ENCODE data around the gene HNF4A.
"Not testable (repeated sequence)": the region's sequence is repeated elsewhere in the genome, so short reads cannot be mapped to it uniquely, and the experiment has no call there.

HNF4A gene

GRCh38 chr20:44471481-44471882 lies 116.0 kb downstream of the HNF4A start:
- no peak for DNase-seq (ENCODE audit: low spot score)

DNA sequence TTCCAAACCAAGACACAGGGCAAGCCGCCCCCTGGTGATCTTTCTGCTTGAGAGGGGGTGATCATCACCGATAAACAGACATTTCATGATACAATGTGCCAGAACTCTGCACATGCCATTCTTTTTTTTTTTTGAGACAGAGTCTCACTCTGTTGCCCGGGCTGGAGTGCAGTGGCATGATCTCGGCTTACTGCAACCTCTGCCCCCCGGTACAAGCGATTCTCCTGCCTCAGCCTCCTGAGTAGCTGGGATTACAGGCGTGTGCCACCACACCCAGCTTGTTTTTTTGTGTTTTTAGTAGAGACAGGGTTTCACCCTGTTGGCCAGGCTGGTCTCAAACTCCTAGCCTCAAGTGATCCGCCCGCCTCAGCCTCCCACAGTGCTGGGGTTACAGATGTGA lies 116.8 kb downstream of the HNF4A start:
- DNase-seq (ENCODE audit: low spot score): not testable (repeated sequence)

DNA sequence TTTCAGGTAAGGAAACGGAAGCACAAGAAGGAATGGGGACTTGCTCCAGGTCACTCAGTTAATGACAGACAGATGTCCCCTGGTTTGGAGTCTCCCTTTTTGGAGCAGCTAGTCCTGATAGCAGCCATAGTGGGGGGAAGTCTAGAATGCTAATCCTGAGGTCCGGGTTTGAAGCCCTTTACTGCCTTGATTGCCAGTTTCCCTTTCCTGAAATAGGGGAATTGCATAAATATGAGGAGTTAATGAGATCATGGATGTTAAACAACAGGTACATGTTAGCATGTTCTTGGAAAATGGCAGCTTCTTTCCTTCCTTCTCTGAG lies 119.8 kb downstream of the HNF4A start:
- no peak for DNase-seq (ENCODE audit: low spot score)

GRCh38 chr20:44475694-44476560 lies 120.4 kb downstream of the HNF4A start, which contains the start of gene TTPAL:
TSS of gene TTPAL (plus strand) at chr20:44475874. CDS start at chr20:44480000, 4,126 bp downstream.
- DNase-seq (ENCODE audit: low spot score): peak; percentile 79

DNA sequence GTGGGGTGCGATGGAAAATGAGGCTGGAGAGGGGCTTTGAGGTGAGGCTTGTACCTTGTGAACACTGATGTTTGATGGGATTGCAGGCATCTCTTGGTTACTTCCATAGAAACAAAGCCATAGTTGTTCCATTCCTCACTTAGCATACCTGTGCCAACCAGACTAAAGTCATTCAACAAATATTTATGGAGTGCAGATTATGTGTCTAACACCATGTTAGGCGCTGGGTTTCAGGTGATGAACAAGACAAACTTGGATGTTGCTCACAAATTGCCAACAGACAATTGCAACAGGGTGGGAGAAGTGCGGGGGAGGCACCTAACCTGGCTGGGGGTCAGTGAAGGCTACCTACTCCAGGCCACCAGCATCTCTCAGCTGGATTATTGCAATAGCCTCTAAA lies 121.7 kb downstream of the HNF4A start:
- no peak for DNase-seq (ENCODE audit: low spot score)

DNA sequence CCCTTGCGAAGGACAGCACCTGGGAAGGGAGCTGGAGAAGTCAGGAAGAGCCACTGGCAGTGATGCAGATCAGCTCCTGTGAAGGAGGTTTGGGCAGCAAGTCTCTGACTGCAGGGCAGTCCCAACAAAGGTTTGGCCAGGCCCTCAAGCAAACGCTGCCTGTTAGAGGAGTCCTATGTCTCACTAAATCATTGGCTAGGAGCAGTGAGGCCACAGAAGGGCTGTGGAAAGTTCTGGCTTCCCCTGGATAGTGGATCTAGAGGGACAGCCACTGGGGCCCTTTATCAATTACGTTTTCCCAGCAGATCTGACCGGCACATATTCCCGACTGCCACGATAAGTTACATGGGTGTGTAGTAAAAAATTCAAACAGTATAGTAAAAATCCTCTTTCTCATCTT lies 122.7 kb downstream of the HNF4A start:
- DNase-seq (ENCODE audit: low spot score): no peak

DNA sequence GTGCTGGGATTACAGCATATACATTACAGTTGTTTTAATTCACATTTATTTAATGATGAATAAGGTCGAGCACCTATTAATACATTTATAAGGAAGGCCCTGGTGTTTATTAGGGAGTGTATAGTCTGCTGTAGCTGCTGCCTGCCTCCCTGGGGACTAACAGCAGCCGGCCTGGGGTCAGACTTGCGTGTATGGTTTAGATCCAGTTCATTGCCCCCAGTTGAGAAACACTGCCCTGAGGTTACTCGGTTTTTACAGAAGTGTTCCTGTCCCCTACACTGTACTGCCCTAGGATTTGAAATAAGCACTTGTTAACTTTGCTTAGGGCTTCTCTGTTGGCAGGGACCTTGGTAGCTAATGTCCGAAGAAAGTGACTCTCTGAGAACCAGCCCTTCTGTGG lies 124.1 kb downstream of the HNF4A start:
- no peak for DNase-seq (ENCODE audit: low spot score)

DNA sequence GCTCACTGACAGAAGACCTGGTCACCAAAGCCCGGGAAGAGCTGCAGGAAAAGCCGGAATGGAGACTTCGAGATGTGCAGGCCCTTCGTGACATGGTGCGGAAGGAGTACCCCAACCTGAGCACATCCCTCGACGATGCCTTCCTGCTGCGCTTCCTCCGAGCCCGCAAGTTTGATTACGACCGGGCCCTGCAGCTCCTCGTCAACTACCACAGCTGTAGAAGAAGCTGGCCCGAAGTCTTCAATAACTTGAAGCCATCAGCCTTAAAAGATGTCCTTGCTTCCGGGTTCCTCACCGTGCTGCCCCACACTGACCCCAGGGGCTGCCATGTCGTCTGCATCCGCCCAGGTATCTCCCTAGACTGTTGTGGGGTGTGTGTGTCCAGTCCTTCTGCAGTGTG lies 124.6 kb downstream of the HNF4A start:
- DNase-seq (ENCODE audit: low spot score): no peak

- DNase-seq (ENCODE audit: low spot score): no peak
These were observed 126.4 kb downstream of the HNF4A start for GRCh38 chr20:44481719-44482416.

- no peak for DNase-seq (ENCODE audit: low spot score)
These were observed 127.6 kb downstream of the HNF4A start for GRCh38 chr20:44483112-44483511.

Measured in globus pallidus (tissue), 1 donor.